ENCODE results near the gene DSN1. TPM values are rescaled to one million over a fixed set of nuclear protein-coding genes. Genes with fewer than 3 reads are reported as not detected.

The DSN1 gene
- polyA plus RNA-seq, 1 donor (not counting 4 experiments of a cell fraction or from before 2014, with no cell fraction given) = 12.7 TPM

GRCh38 chr20:36709126-36709525 lies 64.4 kb downstream of the DSN1 start:
- H3K9me3 ChIP-seq (ENCODE audit: control insufficient read depth, low read depth, low read length) = no peaks in the 10 kb centered on the region
- H3K9ac ChIP-seq (ENCODE audit: control insufficient read depth, extremely low read depth, insufficient read depth, low read length) = no peak overlapping the region
- no peak for DNase-seq (ENCODE audit: low read depth, low spot score)
- H2AFZ ChIP-seq (ENCODE audit: control insufficient read depth, low read length) = no peak overlapping the region
- H3K4me2 ChIP-seq (ENCODE audit: control insufficient read depth, extremely low read depth, insufficient read depth, low read depth, low read length) = no peak overlapping the region
- no peaks in the 10 kb centered on the region for H3K9me1 ChIP-seq (ENCODE audit: control insufficient read depth, extremely low read depth, insufficient read depth, low read length)
- no peak for FAIRE-seq
- no peaks in the 10 kb centered on the region for H3K79me2 ChIP-seq (ENCODE audit: control insufficient read depth, insufficient read depth, low read length)
- H4K20me1 ChIP-seq (ENCODE audit: control insufficient read depth, extremely low read depth, insufficient read depth, low read length) = no peaks in the 10 kb centered on the region
- no peak overlapping the region for H3K4me3 ChIP-seq (ENCODE audit: control insufficient read depth in 2 of 3, extremely low read depth in 1 of 3, insufficient read depth in 2 of 3, low read depth in 1 of 3, low read length in 3 of 3)
- no peaks in the 10 kb centered on the region for H3K4me1 ChIP-seq (ENCODE audit: control insufficient read depth, extremely low read depth, insufficient read depth, low read length)
- H3K27me3 ChIP-seq (ENCODE audit: control insufficient read depth, extremely low read depth, insufficient read depth, low read length) = no peaks in the 10 kb centered on the region
- H3K27ac ChIP-seq (ENCODE audit: control insufficient read depth, insufficient read depth, low read length) = no peak overlapping the region
- dilution Hi-C loops (cut with MboI; ENCODE audit: extremely low pct_ligation_motif_present, low sequenced_read_pairs) = no loop called here
- TF ChIP-seq EZH2 (IDR thresholded peaks at IDR 0.05; ENCODE audit: low read length) = no peak
- TF ChIP-seq, protein P1, sequence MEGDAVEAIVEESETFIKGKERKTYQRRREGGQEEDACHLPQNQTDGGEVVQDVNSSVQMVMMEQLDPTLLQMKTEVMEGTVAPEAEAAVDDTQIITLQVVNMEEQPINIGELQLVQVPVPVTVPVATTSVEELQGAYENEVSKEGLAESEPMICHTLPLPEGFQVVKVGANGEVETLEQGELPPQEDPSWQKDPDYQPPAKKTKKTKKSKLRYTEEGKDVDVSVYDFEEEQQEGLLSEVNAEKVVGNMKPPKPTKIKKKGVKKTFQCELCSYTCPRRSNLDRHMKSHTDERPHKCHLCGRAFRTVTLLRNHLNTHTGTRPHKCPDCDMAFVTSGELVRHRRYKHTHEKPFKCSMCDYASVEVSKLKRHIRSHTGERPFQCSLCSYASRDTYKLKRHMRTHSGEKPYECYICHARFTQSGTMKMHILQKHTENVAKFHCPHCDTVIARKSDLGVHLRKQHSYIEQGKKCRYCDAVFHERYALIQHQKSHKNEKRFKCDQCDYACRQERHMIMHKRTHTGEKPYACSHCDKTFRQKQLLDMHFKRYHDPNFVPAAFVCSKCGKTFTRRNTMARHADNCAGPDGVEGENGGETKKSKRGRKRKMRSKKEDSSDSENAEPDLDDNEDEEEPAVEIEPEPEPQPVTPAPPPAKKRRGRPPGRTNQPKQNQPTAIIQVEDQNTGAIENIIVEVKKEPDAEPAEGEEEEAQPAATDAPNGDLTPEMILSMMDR (optimal IDR thresholded peaks at IDR 0.05 in 1 of 3, IDR thresholded peaks at IDR 0.05 in 1 of 3, conservative IDR thresholded peaks at IDR 0.05 in 1 of 3; ENCODE audit: extremely low read depth in 1 of 3, insufficient read depth in 2 of 3, low read length in 3 of 3) = no peak
- no peaks in the 10 kb centered on the region for H3K36me3 ChIP-seq (ENCODE audit: control insufficient read depth in 2 of 2, extremely low read depth in 1 of 2, insufficient read depth in 2 of 2, low read length in 2 of 2)

- Histone ChIP-seq H3K4me2 (ENCODE audit: control insufficient read depth, extremely low read depth, insufficient read depth, low read depth, low read length) (no peak overlapping the region), H3K27ac (ENCODE audit: control insufficient read depth, insufficient read depth, low read length) (no peak overlapping the region), H3K9me3 (ENCODE audit: control insufficient read depth, low read depth, low read length) (no peaks in the 10 kb centered on the region), H3K36me3 (ENCODE audit: control insufficient read depth in 2 of 2, extremely low read depth in 1 of 2, insufficient read depth in 2 of 2, low read length in 2 of 2) (peaks cover 0 to 1% of the 10 kb centered on the region in 2 experiments), H2AFZ (ENCODE audit: control insufficient read depth, low read length) (no peak overlapping the region), H3K9me1 (ENCODE audit: control insufficient read depth, extremely low read depth, insufficient read depth, low read length) (no peaks in the 10 kb centered on the region), H3K4me1 (ENCODE audit: control insufficient read depth, extremely low read depth, insufficient read depth, low read length) (no peaks in the 10 kb centered on the region), H3K79me2 (ENCODE audit: control insufficient read depth, insufficient read depth, low read length) (no peaks in the 10 kb centered on the region), H3K9ac (ENCODE audit: control insufficient read depth, extremely low read depth, insufficient read depth, low read length) (no peak overlapping the region), H3K4me3 (ENCODE audit: control insufficient read depth in 2 of 3, extremely low read depth in 1 of 3, insufficient read depth in 2 of 3, low read depth in 1 of 3, low read length in 3 of 3) (no peak overlapping the region), H3K27me3 (ENCODE audit: control insufficient read depth, extremely low read depth, insufficient read depth, low read length) (no peaks in the 10 kb centered on the region), H4K20me1 (ENCODE audit: control insufficient read depth, extremely low read depth, insufficient read depth, low read length) (no peaks in the 10 kb centered on the region)
- DNase-seq (ENCODE audit: low read depth, low spot score) = no peak
- dilution Hi-C loops (cut with MboI; ENCODE audit: extremely low pct_ligation_motif_present, low sequenced_read_pairs) = no loop called here
- TF ChIP-seq, protein P1 (optimal IDR thresholded peaks at IDR 0.05 in 1 of 3, IDR thresholded peaks at IDR 0.05 in 1 of 3, conservative IDR thresholded peaks at IDR 0.05 in 1 of 3; ENCODE audit: extremely low read depth in 1 of 3, insufficient read depth in 2 of 3, low read length in 3 of 3) = no peak
- no peak for TF ChIP-seq EZH2 (IDR thresholded peaks at IDR 0.05; ENCODE audit: low read length)
- no peak for FAIRE-seq
Observed at GRCh38 chr20:36703530-36703929, 70.0 kb downstream of the DSN1 start.

Other genes starting within 250 kb of the DSN1 start
- gene MYL9, start 232.2 kb downstream of the DSN1 start, polyA plus RNA-seq = 1.7 to 5.2 TPM (median 2.8 TPM) in 3 replicates
- 5.4 to 11.1 TPM (median 6.7 TPM) in 3 replicates for gene TGIF2, start 200.2 kb downstream of the DSN1 start, polyA plus RNA-seq
- 134 to 203 TPM (median 188 TPM) in 3 replicates for gene RAB5IF, start 168.0 kb downstream of the DSN1 start, polyA plus RNA-seq
- gene SLA2, start 127.6 kb downstream of the DSN1 start, polyA plus RNA-seq = 0.01 to 0.04 TPM (median 0.03 TPM) in 3 replicates
- 36.2 to 52.3 TPM (median 44.1 TPM) in 3 replicates for gene NDRG3, start 27.7 kb downstream of the DSN1 start, polyA plus RNA-seq
- 0.22 to 0.34 TPM (median 0.26 TPM) in 3 replicates for gene TLDC2, start 102.4 kb upstream of the DSN1 start, polyA plus RNA-seq
- 16.1 to 29.7 TPM (median 26.5 TPM) in 3 replicates for gene SAMHD1, start 177.9 kb upstream of the DSN1 start, polyA plus RNA-seq